HG03439 (cell line): ENCODE data around the gene KRT23.
"Not testable (repeated sequence)": the region's sequence is repeated elsewhere in the genome, so short reads cannot be mapped to it uniquely, and the experiment has no call there.

Experiments
- ATAC-seq: cut with Tn5 transposase; IDR thresholded peaks from one replicate; pipeline ENCODE4 v1.9.1; 2021; ENCODE audit warnings: mild to moderate bottlenecking, moderate library complexity; ENCODE audit not compliant: unreplicated experiment

The KRT23 gene

DNA sequence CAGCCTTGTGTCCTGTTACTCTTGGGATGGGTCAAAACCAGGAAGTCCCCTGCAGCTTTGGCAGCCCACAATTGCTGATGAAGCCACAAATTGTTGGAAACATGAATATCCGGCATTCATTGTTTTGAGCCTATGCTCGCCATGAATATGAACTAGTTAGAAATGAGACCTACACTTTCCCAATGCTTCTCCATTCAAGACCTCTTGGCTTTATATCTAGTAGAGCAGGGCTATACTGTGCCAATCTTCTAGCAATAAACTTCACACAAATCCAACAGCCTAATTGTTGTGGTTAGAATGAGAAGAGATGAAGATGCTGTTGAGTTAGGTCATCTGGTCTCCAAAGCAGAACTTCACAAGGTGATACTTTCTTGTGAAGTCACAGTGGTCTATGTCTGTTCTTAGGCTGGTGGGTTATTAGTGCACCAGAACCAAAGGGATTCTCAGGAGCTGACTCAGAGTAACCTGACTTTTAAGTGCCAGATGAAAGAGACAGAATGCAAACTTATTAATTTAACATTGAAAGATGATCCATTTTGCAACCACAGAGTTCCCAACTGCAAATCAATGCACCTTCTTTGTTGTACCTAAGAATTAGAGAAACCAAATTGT lies 13.7 kb upstream of the KRT23 start:
- ATAC-seq = no peak

DNA sequence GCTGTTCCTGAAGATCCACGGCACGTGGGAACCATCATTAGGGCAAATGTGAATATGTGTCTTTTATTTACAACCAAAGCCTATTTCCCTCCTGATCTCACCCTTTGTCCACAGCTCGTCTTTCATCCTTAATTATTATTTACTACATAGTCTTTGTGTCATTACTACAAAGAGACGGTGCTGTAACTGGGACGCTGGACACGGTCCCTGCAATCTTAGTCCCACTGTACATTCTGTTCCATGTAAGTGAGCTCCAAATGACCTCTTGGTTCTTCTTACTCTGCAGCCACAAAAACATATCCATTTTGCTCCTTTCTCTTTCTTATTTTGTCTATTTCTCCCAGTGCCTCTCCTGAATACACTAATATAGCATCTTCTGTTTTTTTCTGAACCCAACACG lies 12.7 kb upstream of the KRT23 start:
- no peak for ATAC-seq

GRCh38 chr17:40949418-40949817 lies 12.0 kb upstream of the KRT23 start:
- no peak for ATAC-seq

GRCh38 chr17:40947929-40948328 lies 10.5 kb upstream of the KRT23 start:
- ATAC-seq = no peak

DNA sequence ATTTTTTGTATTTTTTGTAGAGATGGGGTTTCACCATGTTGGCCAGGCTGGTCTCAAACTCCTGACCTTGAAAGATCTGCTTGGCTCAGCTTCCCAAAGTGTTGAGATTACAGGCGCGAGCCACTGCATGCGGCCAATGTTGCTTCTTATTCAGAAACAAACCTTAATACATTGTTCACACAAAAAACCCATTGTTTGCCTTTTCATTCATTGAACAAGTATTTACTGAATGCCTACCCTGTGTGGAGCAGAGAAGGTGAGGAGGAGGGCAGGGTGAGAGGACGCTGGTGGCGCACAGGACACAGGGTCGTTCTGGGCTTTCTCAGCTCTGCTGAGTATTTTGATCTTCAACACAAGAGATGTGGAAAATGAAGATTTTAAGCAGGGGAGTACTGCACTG lies 8.0 kb upstream of the KRT23 start:
- no peak for ATAC-seq

DNA sequence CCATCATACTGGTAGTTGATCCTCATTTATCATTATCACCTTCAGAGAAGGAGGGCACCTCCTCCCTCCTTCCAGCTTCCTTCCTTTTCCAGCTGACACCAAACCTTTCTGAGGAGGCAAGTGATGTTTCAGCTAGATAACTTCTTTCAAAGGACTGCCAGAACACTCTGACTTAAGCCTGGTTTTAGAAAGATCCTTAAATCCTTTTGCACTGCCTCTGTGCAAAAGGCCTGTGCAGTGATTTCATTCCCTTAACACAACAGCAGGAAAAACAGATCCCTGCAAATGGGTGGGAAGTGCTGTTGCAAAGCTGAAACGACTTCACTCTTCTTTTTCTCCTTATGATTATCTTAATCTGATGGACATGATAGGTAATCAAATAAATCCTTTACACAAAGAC lies 7.1 kb upstream of the KRT23 start:
- ATAC-seq = no peak

GRCh38 chr17:40942553-40942952 lies 5.1 kb upstream of the KRT23 start:
- no peak for ATAC-seq

DNA sequence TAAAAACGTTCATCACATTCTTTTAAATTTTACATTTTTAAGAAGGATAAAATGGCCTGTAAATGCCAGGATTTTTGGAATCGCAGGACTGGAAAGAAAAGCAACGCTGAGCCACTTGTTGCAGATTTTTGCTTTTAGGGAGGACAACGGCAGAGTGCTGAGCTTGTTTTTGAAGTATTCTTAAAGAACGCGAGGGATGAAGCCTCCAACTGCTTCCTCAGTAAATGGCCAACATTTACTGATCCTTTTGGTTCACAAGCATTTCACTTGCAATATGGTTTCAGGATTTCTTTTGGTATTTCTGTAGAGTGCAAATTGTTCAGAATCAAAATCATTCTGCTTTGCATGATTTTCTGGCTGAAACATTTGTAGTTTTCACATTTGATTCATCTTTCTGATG lies 2.8 kb upstream of the KRT23 start:
- ATAC-seq = no peak

GRCh38 chr17:40938981-40939380 lies 1.5 kb upstream of the KRT23 start:
- ATAC-seq = no peak

DNA sequence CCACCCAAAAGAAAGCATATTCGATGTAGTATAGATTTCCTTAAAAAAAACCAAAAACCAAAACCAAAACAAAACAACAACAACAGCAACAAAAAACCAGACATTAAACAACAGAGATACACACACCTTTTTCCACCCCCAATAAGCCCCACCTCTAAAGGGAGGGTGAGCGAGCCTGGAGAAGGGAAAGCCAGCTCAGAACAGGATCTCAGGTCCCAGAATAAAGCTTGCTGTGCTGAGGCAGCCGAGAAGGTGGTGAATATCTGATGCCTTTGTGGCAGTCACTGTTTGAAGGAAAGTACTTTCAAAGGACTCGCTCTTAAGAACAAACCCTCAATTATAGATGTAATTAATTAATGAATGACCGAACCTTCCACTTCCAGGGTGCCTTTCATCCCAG lies 470 bp downstream of the KRT23 start:
- ATAC-seq = no peak

DNA sequence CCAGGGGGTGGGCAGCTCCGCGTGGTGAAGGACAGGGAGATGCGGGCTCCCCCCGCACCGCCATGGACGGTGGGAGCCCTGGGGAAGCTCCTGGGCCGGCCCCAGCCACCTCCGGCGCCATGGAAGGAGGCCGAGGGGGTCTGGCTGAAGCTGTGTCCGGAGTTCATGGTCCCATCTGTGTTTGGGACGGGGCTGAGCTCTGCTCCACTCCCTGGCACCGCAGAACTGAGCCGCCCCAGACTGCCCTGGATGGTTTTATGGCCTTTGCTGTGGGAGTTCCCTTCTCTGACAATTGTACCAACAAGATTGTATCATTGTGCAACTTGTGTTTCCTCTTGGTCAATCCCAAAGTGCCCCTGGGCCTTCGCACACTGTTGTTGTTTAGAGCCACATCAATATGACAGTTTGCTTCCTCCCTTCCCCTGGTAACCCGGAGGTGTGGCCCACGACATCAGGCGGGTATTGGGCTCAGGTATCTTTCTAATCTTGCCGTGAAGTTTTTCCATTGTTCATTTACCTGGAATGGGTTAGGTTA lies 942 bp downstream of the KRT23 start:
- no peak for ATAC-seq

DNA sequence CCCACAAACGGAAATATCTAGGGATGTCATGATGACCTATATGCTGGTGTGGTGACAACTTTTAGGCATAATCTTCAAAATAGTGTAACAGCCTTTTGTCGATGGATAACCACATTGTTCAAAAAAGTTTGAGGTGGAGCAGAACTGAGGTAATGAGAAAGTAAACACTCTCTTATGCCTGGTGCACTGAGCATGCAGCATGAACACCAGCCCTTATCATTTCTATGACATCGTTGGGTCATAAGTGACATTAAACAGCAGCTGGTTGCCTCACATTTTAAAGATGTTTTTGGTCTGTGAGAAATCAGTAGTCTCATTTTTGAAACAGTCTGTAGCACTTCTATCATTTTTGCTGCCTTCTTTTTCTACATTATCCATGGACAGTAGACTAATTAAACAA lies 1.8 kb downstream of the KRT23 start:
- no peak for ATAC-seq

DNA sequence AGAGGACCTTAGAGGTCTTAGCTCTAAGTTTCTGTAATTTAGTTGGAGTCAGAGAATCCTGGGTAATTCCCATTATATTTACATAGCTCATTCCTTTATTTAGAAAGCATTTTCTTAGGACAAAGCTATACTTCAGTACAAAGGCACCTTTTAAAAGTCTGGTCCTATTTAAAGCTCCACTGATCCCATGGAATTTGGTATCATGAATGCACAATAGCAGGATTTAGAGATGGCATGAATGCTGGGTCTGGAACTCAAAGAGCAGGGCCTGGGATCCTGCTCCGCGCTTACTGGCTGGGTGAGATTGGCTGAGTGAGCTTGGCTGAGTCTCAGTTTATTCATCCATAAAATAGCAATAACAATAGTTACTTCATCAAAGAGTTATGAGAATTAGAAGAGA lies 4.8 kb downstream of the KRT23 start:
- ATAC-seq = no peak

DNA sequence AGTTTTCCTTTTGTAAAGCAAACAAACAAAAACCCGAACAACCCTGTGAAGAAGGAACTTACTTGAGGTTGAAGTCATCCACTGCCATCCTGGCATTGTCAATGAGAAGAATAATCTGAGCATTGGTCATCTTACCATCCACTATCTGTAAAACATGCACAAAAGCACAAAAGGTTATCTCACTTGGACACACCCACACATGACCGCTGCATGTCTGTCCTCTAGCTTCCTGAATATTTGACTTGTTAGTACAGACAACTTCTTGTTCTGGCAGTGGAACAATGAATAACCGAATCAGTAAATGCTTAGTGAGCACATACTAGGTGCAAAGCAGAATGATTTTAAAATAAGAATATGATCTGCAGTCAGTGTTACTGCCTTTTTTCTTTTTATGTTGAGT lies 6.1 kb downstream of the KRT23 start:
- ATAC-seq = no peak

GRCh38 chr17:40926341-40926740 lies 11.1 kb downstream of the KRT23 start:
- ATAC-seq = no peak

DNA sequence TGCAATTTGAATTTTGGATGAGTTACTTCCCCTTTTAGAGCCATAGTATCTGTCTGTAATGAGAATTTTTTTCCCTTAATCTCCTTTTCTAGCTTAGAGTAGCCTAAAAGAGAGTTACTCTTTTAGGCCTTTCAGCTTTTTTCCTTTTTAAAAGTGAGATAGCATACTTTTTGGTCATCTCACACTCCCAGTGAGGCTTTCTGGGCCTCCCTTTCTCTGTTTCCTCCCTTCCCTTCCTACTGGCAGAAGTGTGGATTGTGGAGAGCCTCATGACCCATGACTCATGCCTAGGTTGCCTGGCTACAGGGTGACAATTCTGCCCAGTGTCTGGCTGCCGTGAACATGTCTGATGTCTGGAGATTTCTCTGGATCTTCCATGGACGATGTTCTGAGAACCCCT lies 15.2 kb downstream of the KRT23 start:
- ATAC-seq = no peak

DNA sequence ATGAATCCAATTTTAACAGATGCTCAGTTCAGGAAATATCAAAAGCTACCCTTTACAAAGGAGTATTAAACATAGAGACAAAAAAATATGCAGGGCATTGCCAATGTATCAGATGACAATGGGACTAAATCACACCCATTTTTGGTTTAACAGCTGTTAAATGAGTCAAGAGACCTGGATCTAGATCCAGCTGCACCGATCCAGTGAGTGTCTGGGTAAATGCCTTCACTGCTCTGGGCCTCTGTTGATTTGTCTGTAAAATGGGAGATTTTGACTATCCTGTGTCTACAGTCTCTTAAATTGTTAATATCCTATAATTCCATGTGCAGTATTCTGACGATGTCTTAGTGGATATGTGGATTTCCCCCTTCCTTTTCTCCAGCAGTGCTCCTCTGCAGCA lies 16.4 kb downstream of the KRT23 start:
- ATAC-seq = no peak

GRCh38 chr17:40917116-40917515 lies 20.3 kb downstream of the KRT23 start:
- not testable (repeated sequence) for ATAC-seq

DNA sequence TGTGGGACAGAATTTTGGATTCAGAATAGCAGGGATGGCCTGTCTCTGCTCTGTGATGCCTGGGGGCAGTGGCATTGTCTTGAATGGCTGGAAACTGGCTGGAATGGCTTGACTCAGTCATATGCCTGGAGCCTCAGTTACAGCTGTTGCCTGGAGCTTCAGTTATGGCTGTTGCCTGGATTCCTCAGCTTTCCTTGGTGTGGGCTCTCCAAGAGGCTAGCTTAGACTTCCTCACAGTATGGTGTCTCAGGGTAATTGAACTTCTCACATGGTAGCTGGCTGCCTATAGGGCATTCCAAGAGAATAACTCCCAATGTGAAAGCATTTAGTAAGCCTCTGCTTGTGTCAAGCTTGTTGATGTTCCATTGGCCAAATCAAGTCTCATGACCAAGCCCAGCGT lies 21.1 kb downstream of the KRT23 start:
- no peak for ATAC-seq

DNA sequence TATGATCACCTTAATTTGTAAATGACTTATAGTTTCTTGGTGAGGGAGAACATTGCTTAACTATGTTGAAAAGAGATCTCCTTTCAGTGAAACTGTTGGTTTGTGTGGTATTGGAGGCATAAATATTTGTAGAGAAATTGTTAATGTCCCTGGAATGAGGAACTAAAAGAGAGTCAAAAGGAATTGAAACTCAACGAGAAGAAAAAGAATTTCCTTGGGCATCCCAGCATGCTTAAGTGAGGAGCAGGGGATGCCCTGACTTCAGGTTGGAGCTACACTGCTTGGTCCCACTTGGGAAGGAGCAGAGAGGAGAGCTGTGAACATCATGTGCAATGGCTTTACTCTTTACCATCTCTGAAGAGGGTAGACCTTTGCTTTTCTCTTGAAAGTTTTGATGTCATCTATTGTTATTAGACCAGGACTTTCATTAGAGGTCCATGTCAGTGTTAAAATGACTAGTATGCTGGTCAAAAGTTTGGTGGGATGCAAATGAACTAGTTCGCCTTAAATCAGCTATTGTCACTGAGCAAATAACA lies 21.7 kb downstream of the KRT23 start:
- no peak for ATAC-seq

DNA sequence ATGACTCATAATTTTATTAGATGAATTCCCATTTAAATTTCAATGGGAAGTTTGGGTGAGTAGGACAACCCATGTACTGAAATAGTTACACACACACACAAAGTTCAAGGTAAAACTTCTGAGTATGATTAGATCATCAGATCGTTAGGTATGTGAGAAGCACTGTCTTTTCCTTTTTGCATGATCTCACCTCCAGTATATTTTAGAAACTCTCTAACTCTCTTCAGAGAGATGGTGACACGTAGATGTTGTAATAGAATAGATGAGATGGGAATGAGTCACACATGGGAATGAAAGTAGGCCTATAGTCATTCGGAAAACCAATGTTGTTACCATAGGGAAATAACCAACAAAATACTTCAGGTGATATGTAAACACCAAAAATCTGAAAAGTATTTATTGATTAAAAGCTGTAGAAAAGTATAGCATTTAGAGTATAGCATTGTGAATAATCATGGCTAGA lies 22.2 kb downstream of the KRT23 start:
- ATAC-seq = no peak

DNA sequence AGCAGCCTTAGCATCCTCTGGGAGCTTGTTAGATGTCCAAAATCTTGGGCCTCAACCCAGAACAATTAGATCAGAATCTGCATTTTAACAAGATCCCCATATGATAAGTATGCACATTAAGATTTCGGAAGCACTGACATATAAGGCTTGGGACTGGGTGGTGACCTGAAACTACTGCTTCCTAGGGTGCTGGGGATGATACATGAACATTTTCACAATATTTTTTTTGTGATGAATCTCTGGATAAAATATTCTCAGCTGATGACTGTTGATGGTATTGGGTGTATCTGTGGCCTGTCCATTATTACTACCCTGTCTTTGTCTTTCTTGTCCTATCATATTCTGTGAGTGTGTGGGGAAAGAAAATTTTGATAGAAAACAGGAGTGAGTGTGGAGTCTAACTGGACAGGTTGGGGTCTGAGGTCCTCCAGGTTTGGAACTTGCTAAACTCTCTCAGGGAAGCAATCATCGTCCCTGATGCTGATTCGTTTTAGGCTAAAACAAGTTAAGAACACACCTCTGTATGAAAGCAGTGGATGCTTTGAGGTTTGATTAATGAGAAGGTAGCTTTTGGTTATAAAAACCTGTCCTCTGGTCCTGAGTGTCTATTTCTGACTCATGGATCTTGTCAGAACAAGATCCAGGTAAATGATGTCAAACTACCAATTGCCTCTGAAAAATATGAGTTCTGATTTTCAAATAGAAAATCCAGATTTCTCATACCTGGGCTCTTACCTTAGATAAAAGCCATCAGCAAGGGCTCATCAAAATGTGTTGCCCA lies 23.2 kb downstream of the KRT23 start:
- no peak for ATAC-seq
